DND-41 (cell line): ENCODE measurements around the gene IFT88.

Experiments used
- CTCF ChIP-seq: IDR thresholded peaks from 2 replicates; pipeline ENCODE4 v1.5.1; 2012; ENCODE audit warnings: borderline replicate concordance, low read length, moderate library complexity, mild to moderate bottlenecking; ENCODE audit not compliant: poor library complexity, severe bottlenecking; ENCODE audit errors: extremely low read depth
- EZH2 ChIP-seq: IDR thresholded peaks from 3 replicates; pipeline ENCODE4 v1.6.1; 2012; ENCODE audit warnings: borderline replicate concordance, low read depth, mild to moderate bottlenecking, moderate library complexity, low read length, inconsistent platforms; ENCODE audit not compliant: severe bottlenecking

GRCh38 chr13:20671789-20672188 is 104.8 kb downstream of the IFT88 start:
- TF ChIP-seq CTCF: no peak
- no peak for TF ChIP-seq EZH2
